Measurements from ENCODE around the gene TIAM2. TPM values are rescaled to one million over a fixed set of nuclear protein-coding genes. Genes with fewer than 3 reads are reported as not detected.

The TIAM2 gene
- total RNA-seq, 2 donors from 2014 or later = 5.1 to 6.7 TPM

GRCh38 chr6:154969796-154970195 is 25.3 kb upstream of the TIAM2 start:
- Histone ChIP-seq H3K9me3 (no peaks in the 10 kb centered on the region), H3K36me3 (no peaks in the 10 kb centered on the region), H3K4me1 (no peaks in the 10 kb centered on the region), H3K9ac (ENCODE audit: low read depth in 2 of 2, low read length in 2 of 2) (no peak overlapping the region), H3K4me3 (no peak overlapping the region), H3K27ac (no peak overlapping the region), H3K27me3 (no peaks in the 10 kb centered on the region)
- intact Hi-C loops (cut with DNase I) = no loop called here
- TF ChIP-seq CTCF (IDR thresholded peaks at IDR 0.05) = no peak
- DNase-seq = no peak

- no peaks in the 10 kb centered on the region for H3K9me3 ChIP-seq
- H3K36me3 ChIP-seq = no peaks in the 10 kb centered on the region
- H3K4me3 ChIP-seq = no peak overlapping the region
- TF ChIP-seq CTCF (IDR thresholded peaks at IDR 0.05) = no peak
- intact Hi-C loops (cut with DNase I) = no loop called here
- no peaks in the 10 kb centered on the region for H3K4me1 ChIP-seq
- DNase-seq = no peak
- no peak overlapping the region for H3K9ac ChIP-seq (ENCODE audit: low read depth in 2 of 2, low read length in 2 of 2)
- no peak overlapping the region for H3K27ac ChIP-seq
- H3K27me3 ChIP-seq = no peaks in the 10 kb centered on the region
Observed at GRCh38 chr6:154974485-154975149, 20.5 kb upstream of the TIAM2 start.

GRCh38 chr6:154977588-154977987 is 17.5 kb upstream of the TIAM2 start:
- TF ChIP-seq CTCF (IDR thresholded peaks at IDR 0.05) = no peak
- no peak overlapping the region for H3K9ac ChIP-seq (ENCODE audit: low read depth in 2 of 2, low read length in 2 of 2)
- H3K36me3 ChIP-seq = no peaks in the 10 kb centered on the region
- no peak for DNase-seq
- H3K27me3 ChIP-seq = no peaks in the 10 kb centered on the region
- no peak overlapping the region for H3K4me3 ChIP-seq
- intact Hi-C loops (cut with DNase I) = no loop called here
- H3K27ac ChIP-seq = no peak overlapping the region
- H3K9me3 ChIP-seq = no peaks in the 10 kb centered on the region
- H3K4me1 ChIP-seq = no peaks in the 10 kb centered on the region

GRCh38 chr6:154980273-154981078 is 14.6 kb upstream of the TIAM2 start:
- Histone ChIP-seq H3K4me3 (no peak overlapping the region), H3K4me1 (no peaks in the 10 kb centered on the region), H3K9me3 (no peaks in the 10 kb centered on the region), H3K27me3 (no peaks in the 10 kb centered on the region), H3K36me3 (no peaks in the 10 kb centered on the region), H3K9ac (ENCODE audit: low read depth in 2 of 2, low read length in 2 of 2) (no peak overlapping the region), H3K27ac (no peak overlapping the region)
- no peak for TF ChIP-seq CTCF (IDR thresholded peaks at IDR 0.05)
- no peak for DNase-seq
- intact Hi-C loops (cut with DNase I) = no loop called here

- H3K27me3 ChIP-seq = no peaks in the 10 kb centered on the region
- no peaks in the 10 kb centered on the region for H3K36me3 ChIP-seq
- no peaks in the 10 kb centered on the region for H3K4me1 ChIP-seq
- no peak for DNase-seq
- TF ChIP-seq CTCF (IDR thresholded peaks at IDR 0.05) = no peak
- H3K4me3 ChIP-seq = no peak overlapping the region
- no peak overlapping the region for H3K27ac ChIP-seq
- no peaks in the 10 kb centered on the region for H3K9me3 ChIP-seq
- intact Hi-C loops (cut with DNase I) = no loop called here
- no peak overlapping the region for H3K9ac ChIP-seq (ENCODE audit: low read depth in 2 of 2, low read length in 2 of 2)
Observed at GRCh38 chr6:154981079-154981870, 13.8 kb upstream of the TIAM2 start.
